ENCODE data around the gene YDJC. TPM values are rescaled to one million over a fixed set of nuclear protein-coding genes. Genes with fewer than 3 reads are reported as not detected.
A peak's percentile ranks its signal among the peaks of the same experiment; 100 is the strongest.

Gene YDJC
- total and polyA plus RNA-seq, 9 of the 15 experiments (the other 6 are each of a cell fraction or from before 2014, with no cell fraction given): 13.5 to 871 (median 164) TPM

GRCh38 chr22:21590809-21591641, 38.8 kb downstream of the YDJC start (continued):
- TF ChIP-seq CBX3 (IDR thresholded peaks at IDR 0.05; ENCODE audit: borderline replicate concordance in 1 of 2, low read length in 2 of 2) (no peak), CREM (IDR thresholded peaks at IDR 0.05; ENCODE audit: low read depth) (no peak), ZNF282 (CRISPR knock-in tag; IDR thresholded peaks at IDR 0.05) (no peak), ZBTB9 (CRISPR knock-in tag; IDR thresholded peaks at IDR 0.05) (no peak), BRD9 (IDR thresholded peaks at IDR 0.05; ENCODE audit: low read depth, partially characterized antibody) (no peak), HDAC6 (IDR thresholded peaks at IDR 0.05; ENCODE audit: low read depth, low read length) (no peak), SP2 (IDR thresholded peaks at IDR 0.05; ENCODE audit: extremely low read depth, low read depth, low read length, poor library complexity, severe bottlenecking) (no peak), SAP30 (IDR thresholded peaks at IDR 0.05; ENCODE audit: borderline replicate concordance, insufficient read depth, low read depth, low read length, poor library complexity, severe bottlenecking) (no peak), DMBX1 (CRISPR knock-in tag; IDR thresholded peaks at IDR 0.05; ENCODE audit: borderline replicate concordance) (no peak), POU5F1 (IDR thresholded peaks at IDR 0.05; ENCODE audit: borderline replicate concordance, low read depth, low read length, partially characterized antibody) (peak; percentile 5), POLR3A (IDR thresholded peaks at IDR 0.05; ENCODE audit: borderline replicate concordance, extremely low read depth, insufficient read depth, insufficient read length) (no peak), NR2C1 (IDR thresholded peaks at IDR 0.05) (no peak), NR2C1 (tag; IDR thresholded peaks at IDR 0.05) (no peak), ATF6 (CRISPR knock-in tag; IDR thresholded peaks at IDR 0.05) (no peak)
- TF ChIP-seq, protein P1, sequence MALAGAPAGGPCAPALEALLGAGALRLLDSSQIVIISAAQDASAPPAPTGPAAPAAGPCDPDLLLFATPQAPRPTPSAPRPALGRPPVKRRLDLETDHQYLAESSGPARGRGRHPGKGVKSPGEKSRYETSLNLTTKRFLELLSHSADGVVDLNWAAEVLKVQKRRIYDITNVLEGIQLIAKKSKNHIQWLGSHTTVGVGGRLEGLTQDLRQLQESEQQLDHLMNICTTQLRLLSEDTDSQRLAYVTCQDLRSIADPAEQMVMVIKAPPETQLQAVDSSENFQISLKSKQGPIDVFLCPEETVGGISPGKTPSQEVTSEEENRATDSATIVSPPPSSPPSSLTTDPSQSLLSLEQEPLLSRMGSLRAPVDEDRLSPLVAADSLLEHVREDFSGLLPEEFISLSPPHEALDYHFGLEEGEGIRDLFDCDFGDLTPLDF (CRISPR knock-in tag; IDR thresholded peaks at IDR 0.05): no peak
- TF ChIP-seq, protein P2, sequence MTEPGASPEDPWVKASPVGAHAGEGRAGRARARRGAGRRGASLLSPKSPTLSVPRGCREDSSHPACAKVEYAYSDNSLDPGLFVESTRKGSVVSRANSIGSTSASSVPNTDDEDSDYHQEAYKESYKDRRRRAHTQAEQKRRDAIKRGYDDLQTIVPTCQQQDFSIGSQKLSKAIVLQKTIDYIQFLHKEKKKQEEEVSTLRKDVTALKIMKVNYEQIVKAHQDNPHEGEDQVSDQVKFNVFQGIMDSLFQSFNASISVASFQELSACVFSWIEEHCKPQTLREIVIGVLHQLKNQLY (CRISPR knock-in tag; conservative IDR thresholded peaks at IDR 0.05): peak; percentile 43 to 47; a peak in 1 of 4 replicates
- TF ChIP-seq, protein P3, sequence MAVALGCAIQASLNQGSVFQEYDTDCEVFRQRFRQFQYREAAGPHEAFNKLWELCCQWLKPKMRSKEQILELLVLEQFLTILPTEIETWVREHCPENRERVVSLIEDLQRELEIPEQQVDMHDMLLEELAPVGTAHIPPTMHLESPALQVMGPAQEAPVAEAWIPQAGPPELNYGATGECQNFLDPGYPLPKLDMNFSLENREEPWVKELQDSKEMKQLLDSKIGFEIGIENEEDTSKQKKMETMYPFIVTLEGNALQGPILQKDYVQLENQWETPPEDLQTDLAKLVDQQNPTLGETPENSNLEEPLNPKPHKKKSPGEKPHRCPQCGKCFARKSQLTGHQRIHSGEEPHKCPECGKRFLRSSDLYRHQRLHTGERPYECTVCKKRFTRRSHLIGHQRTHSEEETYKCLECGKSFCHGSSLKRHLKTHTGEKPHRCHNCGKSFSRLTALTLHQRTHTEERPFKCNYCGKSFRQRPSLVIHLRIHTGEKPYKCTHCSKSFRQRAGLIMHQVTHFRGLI (CRISPR knock-in tag; IDR thresholded peaks at IDR 0.05): no peak

All from K562 (cell line).